22Rv1 (cell line): ENCODE data around the gene ANKS6.
A peak's percentile ranks its signal among the peaks of the same experiment; 100 is the strongest.

Experiments used
- H3K27ac ChIP-seq: fragments of 450-650 bp; 2 replicates; pipeline ENCODE4 v1.5.1; 2017
- ZFX ChIP-seq: fragments of 450-650 bp; IDR thresholded peaks from 2 replicates; pipeline ENCODE4 v1.6.1; 2017; ENCODE audit warnings: antibody characterized with exemption, borderline replicate concordance
- TF ChIP-seq, protein P1 (sequence below): fragments of 450-650 bp; IDR thresholded peaks from 2 replicates; pipeline ENCODE4 v1.5.1; 2017; ENCODE audit warnings: mild to moderate bottlenecking

The ANKS6 gene

DNA sequence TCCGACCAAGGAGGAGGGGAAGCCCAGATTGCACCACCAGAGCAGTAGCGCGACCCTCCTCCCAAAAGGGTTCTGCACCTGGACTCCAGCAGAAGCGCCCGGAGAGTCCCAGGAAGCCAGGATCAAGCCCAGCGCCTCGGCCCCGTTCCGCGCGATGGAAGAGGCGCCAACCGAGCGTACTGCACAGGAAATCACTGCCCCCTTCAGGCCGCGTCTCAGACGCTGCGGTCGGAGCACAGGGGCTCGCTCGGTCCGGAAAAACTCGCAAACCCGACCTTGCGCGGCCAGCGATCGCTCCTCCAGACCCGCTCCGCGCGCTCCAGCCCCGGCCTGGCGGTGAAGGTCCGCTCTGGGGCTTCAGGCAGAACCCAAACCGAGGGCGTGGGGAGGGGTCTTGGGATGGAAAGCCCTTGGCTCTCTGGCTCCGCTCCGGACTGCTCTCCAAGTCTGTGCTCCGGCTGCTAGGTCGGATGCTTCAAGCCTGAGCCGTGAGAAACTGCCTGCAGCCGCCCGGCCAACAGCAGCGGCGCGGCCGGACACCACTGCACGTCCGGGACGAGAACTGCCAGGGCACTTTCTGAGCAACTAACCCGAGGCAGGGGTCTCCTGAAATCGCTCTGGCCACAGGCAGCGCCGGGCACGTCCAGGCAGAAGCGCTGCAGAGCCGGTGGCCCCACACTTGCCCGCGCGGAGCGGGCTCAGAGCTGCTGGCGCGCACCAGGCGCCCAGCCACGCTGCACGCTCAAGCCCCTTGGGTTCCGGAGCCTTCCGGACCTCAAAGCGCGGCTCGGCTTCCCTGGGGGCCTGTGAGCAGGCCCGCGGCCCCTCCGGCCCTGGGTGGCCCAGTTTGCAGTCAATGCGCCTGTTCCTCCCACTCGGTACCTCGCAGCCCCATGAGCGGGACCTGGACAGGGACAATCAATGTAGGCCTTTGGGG, 88.9 kb downstream of the ANKS6 start:
- TF ChIP-seq, protein P1, sequence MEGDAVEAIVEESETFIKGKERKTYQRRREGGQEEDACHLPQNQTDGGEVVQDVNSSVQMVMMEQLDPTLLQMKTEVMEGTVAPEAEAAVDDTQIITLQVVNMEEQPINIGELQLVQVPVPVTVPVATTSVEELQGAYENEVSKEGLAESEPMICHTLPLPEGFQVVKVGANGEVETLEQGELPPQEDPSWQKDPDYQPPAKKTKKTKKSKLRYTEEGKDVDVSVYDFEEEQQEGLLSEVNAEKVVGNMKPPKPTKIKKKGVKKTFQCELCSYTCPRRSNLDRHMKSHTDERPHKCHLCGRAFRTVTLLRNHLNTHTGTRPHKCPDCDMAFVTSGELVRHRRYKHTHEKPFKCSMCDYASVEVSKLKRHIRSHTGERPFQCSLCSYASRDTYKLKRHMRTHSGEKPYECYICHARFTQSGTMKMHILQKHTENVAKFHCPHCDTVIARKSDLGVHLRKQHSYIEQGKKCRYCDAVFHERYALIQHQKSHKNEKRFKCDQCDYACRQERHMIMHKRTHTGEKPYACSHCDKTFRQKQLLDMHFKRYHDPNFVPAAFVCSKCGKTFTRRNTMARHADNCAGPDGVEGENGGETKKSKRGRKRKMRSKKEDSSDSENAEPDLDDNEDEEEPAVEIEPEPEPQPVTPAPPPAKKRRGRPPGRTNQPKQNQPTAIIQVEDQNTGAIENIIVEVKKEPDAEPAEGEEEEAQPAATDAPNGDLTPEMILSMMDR = peak; percentile 83
- TF ChIP-seq ZFX = no peak
- no peak overlapping the region for H3K27ac ChIP-seq

DNA sequence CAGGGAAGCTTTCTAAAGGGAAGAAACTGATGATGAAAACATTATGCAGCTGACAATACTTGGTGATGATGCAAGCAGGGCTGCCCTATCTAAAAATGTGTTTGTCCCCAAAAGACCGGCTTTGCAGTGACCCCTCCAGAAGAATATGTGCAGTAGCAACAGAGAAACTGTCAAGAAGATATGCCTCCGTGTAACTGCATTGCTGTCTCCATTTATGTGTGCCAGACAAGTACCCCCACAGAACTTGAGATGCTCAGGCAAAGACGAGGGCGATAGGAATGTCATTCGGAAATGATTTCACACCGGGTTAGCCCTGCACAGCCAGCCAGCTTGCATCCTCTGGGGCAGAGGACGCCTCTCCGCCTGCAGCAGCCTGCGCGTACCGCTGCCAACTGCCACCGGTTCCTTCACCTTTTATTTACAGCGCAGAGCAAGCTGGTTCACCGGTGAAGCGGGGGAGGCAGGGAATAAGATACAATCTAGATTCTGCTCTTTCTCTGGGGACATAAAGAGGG, 89.6 kb downstream of the ANKS6 start:
- TF ChIP-seq, protein P1 = no peak
- no peak for TF ChIP-seq ZFX
- no peak overlapping the region for H3K27ac ChIP-seq

DNA sequence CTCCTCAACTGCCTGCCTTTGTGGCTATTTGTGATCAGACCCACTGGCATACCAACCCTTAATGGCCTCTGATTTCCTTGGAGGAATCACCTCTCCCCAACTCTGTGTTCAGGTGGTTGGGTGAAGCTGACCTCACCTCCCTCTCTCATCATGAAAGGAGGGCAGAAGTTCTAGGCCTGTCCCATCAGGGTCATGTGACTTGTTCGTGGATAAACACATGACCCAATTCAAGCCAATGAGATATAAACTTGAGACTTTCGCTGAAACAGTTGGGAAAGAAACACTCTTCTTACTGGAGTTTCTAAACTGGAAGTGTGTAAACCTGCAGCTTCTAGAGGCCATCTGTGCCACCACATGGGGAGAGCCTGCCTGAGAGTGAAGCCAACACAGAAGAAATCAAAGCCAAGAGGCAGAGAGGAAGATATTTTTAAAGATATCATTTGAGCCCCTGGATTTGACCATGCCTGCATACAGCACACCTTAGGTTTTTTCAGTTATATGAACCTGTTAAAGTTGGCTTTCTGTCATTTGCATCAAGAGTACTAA, 93.4 kb downstream of the ANKS6 start:
- no peak for TF ChIP-seq ZFX
- TF ChIP-seq, protein P1 = no peak

DNA sequence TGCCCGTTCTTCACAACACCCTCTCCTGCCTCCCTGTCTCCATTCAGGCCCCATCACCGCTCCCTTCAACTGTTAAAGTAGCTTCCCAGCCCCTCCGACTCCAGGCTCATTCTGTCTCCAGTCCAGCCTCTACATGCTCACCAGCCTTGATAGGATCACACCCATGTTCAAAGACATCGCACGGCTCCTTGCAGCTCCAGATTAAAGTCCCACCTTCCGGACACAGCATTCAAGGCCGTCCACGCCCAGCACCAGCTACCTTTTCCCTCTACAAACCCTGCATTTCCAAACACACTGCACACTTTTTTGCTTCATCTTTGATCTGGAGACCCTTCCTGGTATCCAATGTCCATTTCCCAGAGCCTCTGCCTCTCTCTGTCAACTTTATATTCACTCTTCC, 94.0 kb downstream of the ANKS6 start:
- H3K27ac ChIP-seq = no peak overlapping the region

More for the DNA sequence above, 93.4 kb downstream of the ANKS6 start:
- no peak overlapping the region for H3K27ac ChIP-seq

DNA sequence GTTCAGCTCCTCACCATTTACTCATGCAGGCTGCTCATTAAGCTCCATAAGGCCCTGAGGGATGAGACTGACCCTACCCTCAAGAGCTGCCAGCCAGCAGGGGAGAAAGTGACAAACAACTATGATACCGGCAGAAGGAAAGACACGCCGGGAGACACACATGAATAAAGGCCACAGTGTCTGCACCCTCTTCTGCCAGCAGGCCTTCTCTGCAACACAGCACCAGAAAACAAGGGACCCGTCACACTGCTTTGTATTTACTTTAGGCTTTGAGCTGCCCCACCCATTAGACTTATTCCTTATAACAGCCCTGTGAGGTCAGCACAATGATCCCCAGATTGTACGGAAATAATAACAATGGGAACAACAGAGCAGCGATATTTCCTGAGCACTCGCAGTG, 94.8 kb downstream of the ANKS6 start:
- TF ChIP-seq, protein P1 = no peak
- no peak for TF ChIP-seq ZFX
- no peak overlapping the region for H3K27ac ChIP-seq

More for the DNA sequence above, 94.0 kb downstream of the ANKS6 start:
- no peak for TF ChIP-seq ZFX
- TF ChIP-seq, protein P1 = no peak

DNA sequence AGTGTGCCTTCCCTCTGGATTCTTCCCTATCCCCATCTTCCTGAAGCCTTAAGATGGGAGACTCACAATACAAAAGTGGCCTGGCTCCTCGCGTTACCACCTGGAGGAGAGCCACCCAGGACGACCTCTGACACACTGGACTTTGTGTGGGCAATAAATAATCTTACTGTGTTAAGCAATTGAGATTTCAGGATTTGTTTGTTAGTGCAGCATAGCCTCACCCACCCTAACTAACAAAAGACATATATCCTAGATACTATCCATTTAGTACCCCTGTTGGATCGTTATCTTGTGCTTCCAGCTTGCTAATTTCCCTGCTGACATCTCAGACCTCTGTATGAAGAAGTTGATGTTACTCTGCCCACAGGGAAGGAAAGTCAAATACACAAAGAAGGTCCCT, 95.6 kb downstream of the ANKS6 start:
- no peak overlapping the region for H3K27ac ChIP-seq
- no peak for TF ChIP-seq ZFX
- TF ChIP-seq, protein P1 = no peak

DNA sequence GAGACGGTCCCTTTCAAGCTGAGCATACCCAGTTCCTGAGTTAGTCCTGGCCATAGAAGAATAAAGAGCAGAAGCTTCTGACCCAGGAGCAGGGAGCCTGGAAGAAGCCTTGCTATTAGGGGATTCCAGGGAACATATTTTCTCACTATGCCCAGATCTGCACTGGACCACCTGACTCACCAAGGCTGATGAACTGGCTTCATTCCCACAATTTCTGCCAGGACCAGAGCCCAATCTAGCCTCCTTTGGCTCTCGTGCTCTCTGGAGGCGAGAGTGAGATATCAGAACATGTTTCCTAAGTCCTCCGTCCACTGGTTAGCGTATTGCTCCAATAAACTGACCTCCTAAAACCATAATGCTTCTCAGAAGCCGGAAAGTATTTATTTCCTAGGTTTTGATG, 97.5 kb downstream of the ANKS6 start:
- TF ChIP-seq, protein P1 = no peak
- TF ChIP-seq ZFX = no peak
- no peak overlapping the region for H3K27ac ChIP-seq
